Right lobe of liver (tissue), 6 donors: Measurements from ENCODE around the gene NOXRED1. TPM values are rescaled to one million over a fixed set of nuclear protein-coding genes. Genes with fewer than 3 reads are reported as not detected.

Experiments used
- ATAC-seq, 4 donors: fragments of 200-7000 bp; cut with Tn5 transposase; one replicate each; pipeline ENCODE4 v1.9.1; 2020; ENCODE audit warnings: mild to moderate bottlenecking in 4 of 4, moderate library complexity in 4 of 4
- DNase-seq, 3 donors: peaks; one replicate each; pipeline ENCODE4 v3.0.0-alpha.2; 2020
- H3K27ac ChIP-seq, 3 donors: fragments of 200-600 bp; one replicate each; pipeline ENCODE4 v1.8.0; 2022
- H3K27me3 ChIP-seq, 2 donors: fragments of 200-600 bp; one replicate each; pipeline ENCODE4 v1.8.0; 2022
- H3K36me3 ChIP-seq, 4 donors: fragments of 200-600 bp; sonication (generic) in 1 of 4; one replicate each; pipeline versions ENCODE4 v1.5.1 to v1.8.0; 2017 to 2022; ENCODE audit warnings: control low read depth in 1 of 4
- H3K4me1 ChIP-seq, 4 donors: fragments of 200-600 bp; sonication (generic) in 1 of 4; one replicate each; pipeline versions ENCODE4 v1.5.1 to v1.8.0; 2017 to 2022; ENCODE audit warnings: control low read depth in 1 of 4
- H3K4me3 ChIP-seq, 3 donors: fragments of 200-600 bp; one replicate each; pipeline ENCODE4 v1.8.0; 2022
- H3K9me3 ChIP-seq, 4 donors: fragments of 200-600 bp; sonication (generic) in 1 of 4; one replicate each; pipeline versions ENCODE4 v1.5.1 to v1.8.0; 2017 to 2022; ENCODE audit warnings: control low read depth in 1 of 4
- CTCF ChIP-seq, 4 donors: fragments of 200-600 bp in 3 of 4; fragments of 450-650 bp in 1 of 4; IDR thresholded peaks; one replicate each; pipeline versions ENCODE4 v1.5.1 to v1.8.0; 2016 to 2022; ENCODE audit warnings: antibody characterized with exemption in 4 of 4, mild to moderate bottlenecking in 2 of 4
- POLR2A ChIP-seq: fragments of 450-650 bp; IDR thresholded peaks from one replicate; pipeline ENCODE4 v1.6.1; 2017; ENCODE audit warnings: antibody characterized with exemption, mild to moderate bottlenecking
- WGBS: methylation state at CpG from one replicate; pipeline ENCODE4 v1.1.6; 2018; ENCODE audit warnings: low coverage, low lambda C conversion rate; ENCODE audit not compliant: insufficient coverage; ENCODE audit errors: missing lambda C conversion rate; 5-methylcytosine and 5-hydroxymethylcytosine counted together
- intact Hi-C, 2 donors: fragments of 100-400 bp; cut with DNase I; formaldehyde crosslinking; loops; one replicate each; pipeline versions ENCODE4 v1.11.2 to v1.14.1; 2022
- long read RNA-seq: library from polyadenylated mRNA; unstranded; transcript quantifications from one replicate; pipeline ENCODE4 v2.0.0, GENCODE V29; 2019
- total RNA-seq, 6 experiments: library from RNA; depleted of rRNA in 2 of 6; stranded (reverse); fragments of >200 nt in 2 of 6; fragmentation: NEBNext Ultra II Directional in 3 of 6; extraction: Animal tissue kit (Norgen Biotek cat#: 25700) in 3 of 6; gene quantifications; one replicate each; pipeline versions ENCODE4 v1.1.0 to v1.2.4, GENCODE V29; 2016 to 2023
- donor health status: DM: no; HTN: yes; CAD: no.
- donor health status: DM: no; HTN: no; CAD: no.
- donor health status: DM: no; HTN: no; CAD: no.
- donor health status: DM: no; HTN: yes; CAD: no.
- donor health status: DM: no; HTN: yes; CAD: no.

The NOXRED1 gene
- under 1 TPM in 4 of 6 experiments, not detected in 2; 0.20 to 0.47 (median 0.37) TPM for total RNA-seq
- long read RNA-seq = 0 reads

- Histone ChIP-seq H3K4me3 (no peak within 1 kb of the TSS), H3K27me3 (no peaks in the 10 kb centered on the region), H3K36me3 (peaks cover 0 to 57% (median 22%) of the 10 kb centered on the region in 4 donors), H3K9me3 (no peaks in the 10 kb centered on the region), H3K27ac (no peak within 1 kb of the TSS), H3K4me1 (no peaks in the 10 kb centered on the region)
- TF ChIP-seq CTCF (IDR thresholded peaks at IDR 0.05) (no peak), POLR2A (no peak)
- intact Hi-C loops = no loop called here
- 92% methylated on average over 1 of the region's 1 CpG for WGBS
- DNase-seq = no peak
- no peak for ATAC-seq
Measured at GRCh38 chr14:77423423-77423822, at the start of gene NOXRED1. Gene NOXRED1 (minus strand): TSS chr14:77423523. CDS start chr14:77422889, 634 bp downstream.

GRCh38 chr14:77470224-77470870 is 47.0 kb upstream of the NOXRED1 start:
- H3K9me3 ChIP-seq = no peaks in the 10 kb centered on the region
- 88% methylated on average over 2 of the region's 5 CpGs for WGBS
- no peak for TF ChIP-seq POLR2A
- no peak for TF ChIP-seq CTCF (IDR thresholded peaks at IDR 0.05)
- no peaks in the 10 kb centered on the region for H3K27me3 ChIP-seq
- ATAC-seq = no peak
- H3K4me3 ChIP-seq = no peak overlapping the region
- H3K4me1 ChIP-seq = no peaks in the 10 kb centered on the region
- H3K27ac ChIP-seq = no peak overlapping the region
- peaks cover 4 to 43% (median 24%) of the 10 kb centered on the region in 4 donors for H3K36me3 ChIP-seq
- intact Hi-C loops = no loop called here
- DNase-seq = no peak

GRCh38 chr14:77469539-77469938 is 46.2 kb upstream of the NOXRED1 start:
- DNase-seq = no peak
- H3K27me3 ChIP-seq = no peaks in the 10 kb centered on the region
- ATAC-seq = no peak
- no peaks in the 10 kb centered on the region for H3K9me3 ChIP-seq
- no peak overlapping the region for H3K4me3 ChIP-seq
- no peaks in the 10 kb centered on the region for H3K4me1 ChIP-seq
- 91% methylated on average over 1 of the region's 1 CpG for WGBS
- intact Hi-C loops = no loop called here
- no peak overlapping the region for H3K27ac ChIP-seq
- peaks cover 10 to 51% (median 30%) of the 10 kb centered on the region in 4 donors for H3K36me3 ChIP-seq
- no peak for TF ChIP-seq CTCF (IDR thresholded peaks at IDR 0.05)

- intact Hi-C loops = no loop called here
- Histone ChIP-seq H3K9me3 (no peaks in the 10 kb centered on the region), H3K4me1 (no peaks in the 10 kb centered on the region), H3K27me3 (no peaks in the 10 kb centered on the region), H3K36me3 (peaks cover 12 to 56% (median 33%) of the 10 kb centered on the region in 4 donors), H3K4me3 (no peak overlapping the region), H3K27ac (no peak overlapping the region)
- TF ChIP-seq POLR2A = no peak
- no peak for TF ChIP-seq CTCF (IDR thresholded peaks at IDR 0.05)
- DNase-seq (no peak), ATAC-seq (no peak)
- 75% methylated on average over 4 of the region's 14 CpGs for WGBS
Measured at GRCh38 chr14:77469067-77469505, 45.8 kb upstream of the NOXRED1 start.
